ENCODE results near the gene GRIA4.

DNA sequence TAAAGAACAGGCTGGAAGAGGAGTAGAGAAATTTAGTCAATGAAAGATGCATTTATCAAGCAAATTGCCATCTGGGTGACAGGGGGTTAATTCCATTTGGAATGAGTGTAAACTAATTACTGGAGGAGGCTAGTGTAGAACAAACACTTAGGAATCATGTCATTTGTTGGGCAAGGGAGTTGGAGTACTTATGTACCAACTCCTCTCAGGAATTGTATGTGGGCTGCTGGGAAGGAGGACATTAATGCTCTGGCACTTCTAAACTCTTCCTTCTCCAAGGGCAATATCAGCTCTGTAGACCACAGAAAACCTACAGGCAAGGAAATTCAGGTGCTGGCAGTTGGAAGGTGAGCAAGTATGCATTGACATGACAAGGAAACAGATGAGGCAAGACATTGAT lies 271.2 kb downstream of the GRIA4 start:
- no peak for TF ChIP-seq RAD21 (IDR thresholded peaks at IDR 0.05; ENCODE audit: low read length)
- no peak for TF ChIP-seq MXI1 (IDR thresholded peaks at IDR 0.05; ENCODE audit: low read depth, low read length)
- TF ChIP-seq, protein P1, sequence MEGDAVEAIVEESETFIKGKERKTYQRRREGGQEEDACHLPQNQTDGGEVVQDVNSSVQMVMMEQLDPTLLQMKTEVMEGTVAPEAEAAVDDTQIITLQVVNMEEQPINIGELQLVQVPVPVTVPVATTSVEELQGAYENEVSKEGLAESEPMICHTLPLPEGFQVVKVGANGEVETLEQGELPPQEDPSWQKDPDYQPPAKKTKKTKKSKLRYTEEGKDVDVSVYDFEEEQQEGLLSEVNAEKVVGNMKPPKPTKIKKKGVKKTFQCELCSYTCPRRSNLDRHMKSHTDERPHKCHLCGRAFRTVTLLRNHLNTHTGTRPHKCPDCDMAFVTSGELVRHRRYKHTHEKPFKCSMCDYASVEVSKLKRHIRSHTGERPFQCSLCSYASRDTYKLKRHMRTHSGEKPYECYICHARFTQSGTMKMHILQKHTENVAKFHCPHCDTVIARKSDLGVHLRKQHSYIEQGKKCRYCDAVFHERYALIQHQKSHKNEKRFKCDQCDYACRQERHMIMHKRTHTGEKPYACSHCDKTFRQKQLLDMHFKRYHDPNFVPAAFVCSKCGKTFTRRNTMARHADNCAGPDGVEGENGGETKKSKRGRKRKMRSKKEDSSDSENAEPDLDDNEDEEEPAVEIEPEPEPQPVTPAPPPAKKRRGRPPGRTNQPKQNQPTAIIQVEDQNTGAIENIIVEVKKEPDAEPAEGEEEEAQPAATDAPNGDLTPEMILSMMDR (IDR thresholded peaks at IDR 0.05) = no peak
- TF ChIP-seq EZH2phosphoT487 (IDR thresholded peaks at IDR 0.05; ENCODE audit: borderline replicate concordance, low read depth) = no peak
- no peak for TF ChIP-seq POLR2AphosphoS5 (IDR thresholded peaks at IDR 0.05; ENCODE audit: low read depth, low read length)
- no peak for TF ChIP-seq SIN3A (IDR thresholded peaks at IDR 0.05; ENCODE audit: borderline replicate concordance, low read depth, low read length)
- no peak for TF ChIP-seq FOXJ3 (CRISPR knock-in tag; IDR thresholded peaks at IDR 0.05)
- TF ChIP-seq, protein P2, sequence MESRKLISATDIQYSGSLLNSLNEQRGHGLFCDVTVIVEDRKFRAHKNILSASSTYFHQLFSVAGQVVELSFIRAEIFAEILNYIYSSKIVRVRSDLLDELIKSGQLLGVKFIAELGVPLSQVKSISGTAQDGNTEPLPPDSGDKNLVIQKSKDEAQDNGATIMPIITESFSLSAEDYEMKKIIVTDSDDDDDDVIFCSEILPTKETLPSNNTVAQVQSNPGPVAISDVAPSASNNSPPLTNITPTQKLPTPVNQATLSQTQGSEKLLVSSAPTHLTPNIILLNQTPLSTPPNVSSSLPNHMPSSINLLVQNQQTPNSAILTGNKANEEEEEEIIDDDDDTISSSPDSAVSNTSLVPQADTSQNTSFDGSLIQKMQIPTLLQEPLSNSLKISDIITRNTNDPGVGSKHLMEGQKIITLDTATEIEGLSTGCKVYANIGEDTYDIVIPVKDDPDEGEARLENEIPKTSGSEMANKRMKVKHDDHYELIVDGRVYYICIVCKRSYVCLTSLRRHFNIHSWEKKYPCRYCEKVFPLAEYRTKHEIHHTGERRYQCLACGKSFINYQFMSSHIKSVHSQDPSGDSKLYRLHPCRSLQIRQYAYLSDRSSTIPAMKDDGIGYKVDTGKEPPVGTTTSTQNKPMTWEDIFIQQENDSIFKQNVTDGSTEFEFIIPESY (IDR thresholded peaks at IDR 0.05; ENCODE audit: borderline replicate concordance, low read depth) = no peak
- no peak for TF ChIP-seq TCF12 (IDR thresholded peaks at IDR 0.05)

Data from SK-N-SH (cell line).